CD4-positive, alpha-beta T cell treated with Interleukin-12 subunit alpha and Interleukin-12 subunit beta, for 1 hour (primary cell): ENCODE results near the gene CA10.

Experiments used
- DNase-seq: peaks from one replicate; pipeline ENCODE4 v3.0.0-alpha.2; 2020

Gene CA10

DNA sequence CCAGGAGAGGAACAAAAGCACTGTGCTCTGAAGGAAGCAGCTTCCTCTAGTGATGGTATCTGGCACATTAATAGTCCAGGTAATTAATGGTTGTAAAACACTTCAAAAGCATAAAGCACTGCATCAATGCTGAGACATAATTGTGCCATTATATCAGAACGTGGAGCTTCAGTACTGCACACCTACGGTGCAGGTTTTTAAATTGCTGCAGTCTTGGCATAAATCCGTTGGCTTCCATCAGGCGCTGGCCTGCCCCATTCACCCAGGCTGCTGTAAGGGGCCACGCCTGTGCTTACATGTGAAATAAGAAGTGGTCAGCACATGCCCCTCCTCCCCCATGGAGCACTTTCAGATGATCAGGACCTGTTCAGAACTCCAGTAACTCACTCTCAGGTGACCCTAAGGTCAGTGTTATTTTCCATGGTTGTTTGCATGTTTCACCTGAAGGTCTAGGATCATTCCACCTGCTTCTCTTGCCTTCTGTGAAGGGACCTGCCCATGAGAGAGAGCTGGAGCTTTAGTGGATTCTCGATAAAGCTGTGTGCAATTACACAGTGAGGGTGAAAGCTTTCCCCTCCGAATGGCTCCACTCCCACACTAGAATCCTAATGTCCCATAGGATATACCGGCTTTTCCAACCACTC, 345.3 kb downstream of the CA10 start:
- DNase-seq, result no peak

DNA sequence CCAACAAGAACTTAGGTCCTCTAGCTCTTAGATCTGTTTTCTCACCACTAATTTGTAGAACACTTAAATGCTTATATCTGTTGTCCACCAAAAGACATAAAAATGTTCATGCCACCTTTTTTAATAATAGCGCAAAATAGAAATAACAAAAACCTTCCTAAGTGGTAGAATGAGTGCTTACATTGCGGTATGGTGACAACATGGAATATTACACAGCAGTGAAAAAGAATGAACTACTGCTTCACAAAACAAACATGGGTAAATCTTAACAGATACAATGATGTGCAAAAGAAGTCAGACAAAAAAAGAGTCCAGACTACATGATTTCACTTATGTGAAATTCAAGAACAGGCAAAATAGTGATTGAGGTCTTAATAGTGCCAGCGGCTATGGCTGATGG, 351.1 kb downstream of the CA10 start:
- DNase-seq, result no peak

DNA sequence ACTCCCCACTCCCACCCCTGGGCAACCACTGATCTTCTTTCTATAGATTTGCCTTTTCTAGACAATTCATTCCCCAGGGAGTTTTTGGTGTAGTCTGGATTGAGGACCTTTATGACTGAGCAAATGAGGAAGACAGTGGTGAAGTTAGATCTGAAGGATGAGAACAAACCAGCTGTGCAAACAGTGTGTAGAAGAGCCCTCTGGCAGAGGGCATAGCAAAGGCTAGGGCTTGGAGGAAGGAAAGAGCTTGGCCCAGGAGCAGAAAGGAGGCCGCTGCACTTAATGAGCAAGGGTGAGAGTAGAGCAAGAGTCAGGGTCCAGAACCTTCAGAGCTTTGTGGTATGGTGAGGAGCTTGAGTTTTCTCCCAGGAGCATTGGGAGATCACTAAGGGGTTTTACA, 352.7 kb downstream of the CA10 start:
- DNase-seq, result no peak

DNA sequence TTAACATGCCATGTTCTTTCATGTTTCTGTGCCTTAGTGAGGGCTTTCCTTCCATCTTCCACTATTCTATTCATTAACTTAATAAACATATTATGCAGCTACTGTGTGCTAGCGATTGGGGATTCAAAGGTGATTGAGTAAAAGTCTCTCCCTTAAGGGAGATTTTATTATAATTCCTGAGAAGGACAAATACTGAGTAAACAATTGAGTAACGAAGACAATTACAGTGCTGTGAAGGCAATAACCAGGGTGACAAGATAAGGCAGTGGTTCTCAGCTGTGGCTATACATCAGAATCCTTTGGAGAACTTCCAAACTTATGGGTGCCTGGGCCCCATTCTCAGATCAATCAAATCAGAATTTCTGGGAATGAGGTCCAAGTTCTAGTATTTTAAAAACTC, 353.3 kb downstream of the CA10 start:
- no peak for DNase-seq

DNA sequence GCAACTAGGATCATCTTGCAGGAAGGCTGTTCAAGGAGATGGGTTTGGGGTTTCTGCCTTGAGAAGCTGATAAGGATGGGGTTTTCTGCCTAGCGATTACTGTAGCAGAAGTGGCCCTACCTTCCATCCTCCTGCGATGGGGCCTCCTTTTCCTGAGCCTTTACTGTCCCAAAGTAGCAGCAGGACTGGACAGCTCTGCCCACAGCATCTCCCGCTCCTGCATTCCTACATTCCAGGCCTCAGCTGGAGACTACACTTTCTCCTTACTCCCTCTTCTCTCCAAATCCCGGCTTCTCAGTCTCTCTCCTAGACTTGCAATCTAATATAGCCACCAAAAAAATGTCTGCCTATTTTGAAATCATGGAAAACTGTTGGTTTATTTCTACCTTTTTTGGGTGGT, 355.4 kb downstream of the CA10 start:
- no peak for DNase-seq

DNA sequence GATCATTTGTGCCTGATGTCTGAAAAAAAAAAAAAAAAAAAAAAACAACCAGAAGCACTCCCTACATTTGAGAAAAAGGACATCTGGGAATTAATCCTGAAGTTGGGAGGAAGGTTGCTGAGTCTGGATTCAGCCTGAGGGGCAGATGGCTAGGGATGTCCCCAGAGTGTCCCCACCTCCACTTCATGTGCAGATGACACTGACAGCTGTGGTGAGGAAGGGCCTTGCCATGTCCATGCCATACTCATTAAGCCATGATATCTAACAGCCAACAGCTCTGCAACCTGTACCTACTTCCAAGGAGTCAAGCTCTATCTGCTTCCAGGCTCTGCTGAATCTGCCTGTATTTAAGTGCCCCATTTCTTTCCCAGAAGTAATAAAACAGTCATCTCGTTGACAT, 356.0 kb downstream of the CA10 start:
- DNase-seq, result no peak

DNA sequence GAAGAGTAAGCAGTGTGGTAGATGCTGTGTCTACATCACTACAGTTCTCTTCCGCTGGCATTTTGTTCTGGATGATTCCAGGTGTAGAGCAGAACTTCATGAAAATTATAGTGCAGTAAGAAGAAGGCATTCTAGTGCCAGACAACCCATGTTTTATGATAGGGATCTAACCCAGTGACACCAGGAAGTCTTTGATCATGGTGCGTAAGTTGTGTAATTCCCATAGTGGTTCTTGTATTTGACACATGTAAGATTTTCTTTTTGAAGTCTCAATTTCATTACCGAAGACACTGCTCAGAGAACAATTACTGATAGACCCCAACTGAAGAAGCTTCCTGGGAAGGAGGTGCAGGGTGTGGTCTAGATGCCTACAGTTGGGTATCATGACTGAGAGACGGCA, 356.9 kb downstream of the CA10 start:
- DNase-seq, result no peak

DNA sequence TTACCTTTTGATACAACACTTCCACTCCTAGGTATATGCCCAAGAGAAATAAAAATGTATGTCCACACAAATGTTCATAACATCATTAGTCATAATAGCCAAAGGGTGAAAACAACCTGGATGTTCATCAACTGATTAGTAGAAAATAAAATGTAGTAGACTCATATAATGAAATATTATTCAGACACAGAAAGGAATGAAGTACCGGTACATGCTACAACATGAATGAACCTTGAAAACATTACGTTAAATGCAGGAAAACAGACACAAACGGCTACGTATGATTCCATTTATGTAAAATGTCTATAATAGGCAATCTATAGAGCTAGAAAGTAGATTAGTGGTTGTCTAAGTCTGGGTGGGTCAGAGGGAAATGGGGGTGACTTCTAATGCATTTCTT, 358.5 kb downstream of the CA10 start:
- DNase-seq, result no peak

DNA sequence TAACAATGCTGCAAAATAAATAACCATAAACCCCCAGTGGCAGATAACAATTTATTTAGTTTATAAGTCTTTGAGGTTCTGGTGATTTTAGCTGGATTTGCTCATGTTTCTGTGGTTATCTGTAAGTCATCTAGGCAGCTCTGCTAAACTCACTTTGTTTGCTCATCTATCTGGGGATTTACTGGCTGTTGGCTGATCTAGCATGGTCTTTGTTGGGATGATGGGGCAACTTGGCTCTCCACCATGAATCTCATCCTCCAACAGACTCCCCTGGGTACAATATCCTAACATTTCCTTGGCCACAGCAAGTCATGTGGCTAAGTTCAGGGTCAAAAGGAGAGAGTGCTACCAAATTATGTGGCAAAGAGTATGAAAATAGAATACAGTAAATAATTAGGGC, 359.3 kb downstream of the CA10 start:
- DNase-seq, result no peak

DNA sequence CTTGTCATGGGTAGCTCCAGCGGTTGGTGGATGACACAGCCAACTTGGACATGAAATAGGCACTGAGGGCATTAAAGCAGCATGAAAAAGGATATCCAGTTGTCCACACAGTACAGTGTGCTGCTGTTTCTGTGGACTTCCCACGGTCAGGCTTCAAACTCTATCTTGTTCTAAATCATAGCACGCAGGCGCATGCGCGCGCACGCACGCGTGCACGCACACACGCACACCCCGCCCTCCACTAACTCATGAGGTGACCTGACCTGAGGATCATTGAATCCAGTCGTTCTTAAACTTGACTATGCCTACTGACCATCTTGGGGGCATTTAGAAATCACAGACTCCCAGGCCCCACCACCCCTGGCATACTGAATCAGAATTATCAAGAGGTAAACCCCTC, 361.4 kb downstream of the CA10 start:
- no peak for DNase-seq

DNA sequence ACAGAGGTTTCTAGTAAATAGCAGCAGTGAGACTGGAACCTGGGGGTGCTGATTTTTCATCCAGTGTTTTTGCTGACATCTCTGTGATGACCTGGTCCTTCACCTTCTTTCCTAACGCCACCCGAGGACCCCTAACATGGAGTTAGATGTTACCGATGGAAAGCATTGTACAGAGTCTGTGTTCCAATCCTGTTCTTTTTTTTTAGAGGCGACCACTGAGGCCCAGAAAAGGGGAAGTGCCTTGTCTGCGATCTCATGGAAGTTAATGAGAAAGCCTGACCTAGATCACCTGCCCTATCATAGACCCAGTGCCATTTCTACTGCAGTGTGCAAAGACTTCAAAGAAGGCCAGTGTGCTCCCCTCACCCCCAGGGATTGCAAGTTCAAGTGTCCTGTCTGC, 362.5 kb downstream of the CA10 start:
- no peak for DNase-seq

DNA sequence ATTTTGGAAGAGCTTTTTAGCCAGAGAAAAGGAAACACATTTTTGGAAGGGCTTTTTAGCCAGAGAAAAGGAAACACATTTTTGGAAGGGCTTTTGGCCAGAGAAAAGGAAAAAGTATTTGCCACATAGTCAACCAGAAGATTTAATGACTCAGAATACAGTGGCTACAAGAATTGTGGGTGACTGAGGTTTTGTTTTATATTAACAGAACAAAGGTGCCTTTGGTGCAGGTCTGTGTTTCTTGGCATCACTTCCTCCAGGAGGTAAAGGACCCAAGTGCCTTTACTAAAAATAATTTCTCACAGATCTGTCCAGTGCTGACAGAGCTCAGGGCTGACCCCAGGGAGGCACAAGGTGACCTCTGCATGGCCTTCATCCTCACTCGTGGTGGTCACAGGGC, 363.1 kb downstream of the CA10 start:
- no peak for DNase-seq

DNA sequence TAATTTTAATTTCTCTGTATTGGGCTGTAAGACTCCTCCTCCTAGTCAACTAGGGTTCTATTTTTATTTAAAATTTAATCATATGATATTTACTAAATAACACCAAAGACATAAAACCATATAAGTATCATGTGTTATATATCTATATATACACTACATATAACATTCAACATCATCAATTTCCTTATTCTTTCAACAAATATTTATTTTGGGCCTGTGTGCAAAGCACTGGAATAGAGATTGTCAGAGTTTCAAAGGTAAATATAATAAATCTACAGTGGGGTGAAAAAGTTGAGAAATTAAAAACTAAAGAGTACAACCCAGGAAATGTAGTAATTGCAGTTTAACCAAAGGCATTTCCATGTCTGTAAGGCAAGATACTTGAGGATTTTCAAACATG, 364.0 kb downstream of the CA10 start:
- DNase-seq, result no peak

DNA sequence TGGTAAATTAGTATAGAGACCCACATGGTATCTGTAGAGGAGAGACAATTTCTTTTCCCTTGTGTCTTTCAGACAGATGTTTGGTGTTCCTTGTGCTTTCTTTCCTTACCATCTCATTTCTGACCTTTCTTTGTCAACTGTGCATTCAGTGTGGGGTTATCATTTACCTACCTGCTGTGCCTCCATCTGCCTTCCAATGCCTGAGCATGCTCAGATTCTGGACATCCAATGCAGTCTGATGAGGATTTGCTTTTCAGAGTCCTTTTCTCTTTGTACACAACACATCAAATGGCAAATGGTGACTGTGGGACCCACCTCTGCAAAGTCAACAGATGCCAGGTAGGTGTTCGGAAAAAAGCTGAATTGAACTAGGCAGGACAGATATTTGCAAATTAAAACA, 364.8 kb downstream of the CA10 start:
- no peak for DNase-seq

DNA sequence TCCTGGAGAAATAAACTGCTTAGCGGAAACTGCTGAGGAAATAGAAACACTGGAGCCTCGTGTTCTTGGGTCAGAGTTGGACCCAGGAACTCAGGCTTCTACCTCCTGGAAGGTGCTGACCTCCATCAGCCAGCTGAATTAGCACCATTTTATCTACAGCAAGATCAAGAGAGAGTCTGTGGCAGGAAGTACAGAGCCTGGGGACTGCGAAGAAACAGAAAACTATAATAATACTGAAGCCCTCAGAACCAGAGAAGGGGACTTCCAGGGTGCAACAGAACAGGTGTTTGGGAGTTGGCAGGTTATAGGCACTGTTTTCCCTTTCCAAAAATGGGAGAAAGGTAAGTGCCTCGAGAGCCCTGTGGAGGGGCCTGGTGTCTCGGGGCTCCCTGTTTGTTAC, 379.7 kb downstream of the CA10 start:
- DNase-seq, result peak; percentile 0

DNA sequence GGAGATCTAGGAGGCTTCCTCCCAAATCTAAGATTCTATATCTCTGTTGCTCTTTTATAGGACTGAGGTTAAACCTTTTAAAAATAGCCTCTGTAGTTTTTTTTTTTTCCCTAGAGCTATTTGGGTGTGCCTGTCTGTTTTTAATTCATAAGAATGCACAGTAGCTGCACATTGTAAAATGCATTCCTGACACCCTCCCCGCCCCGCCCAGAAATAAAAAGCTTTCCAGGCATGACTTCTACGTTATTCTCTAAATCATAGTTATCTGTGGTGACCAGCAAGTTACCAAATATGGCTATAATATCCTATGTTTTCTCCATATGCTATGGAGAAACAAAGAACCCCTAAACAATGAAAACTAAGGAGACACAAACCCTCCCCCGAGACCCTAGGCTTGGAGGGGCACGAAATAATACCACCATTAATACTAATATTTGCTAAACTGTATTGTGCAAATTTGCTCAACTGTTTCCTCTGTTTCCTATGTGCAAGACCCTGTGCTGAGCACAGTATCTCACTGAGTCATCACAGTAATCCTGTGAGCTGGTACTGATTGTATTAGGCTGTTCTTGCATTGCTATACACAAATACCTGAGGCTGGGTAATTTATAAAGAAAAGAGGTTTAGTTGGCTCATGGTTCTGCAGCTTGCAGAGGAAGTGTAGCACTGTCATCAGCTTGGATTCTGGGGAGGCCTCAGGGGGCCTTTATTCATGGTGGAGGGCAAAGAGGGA, 388.3 kb downstream of the CA10 start:
- DNase-seq, result no peak

DNA sequence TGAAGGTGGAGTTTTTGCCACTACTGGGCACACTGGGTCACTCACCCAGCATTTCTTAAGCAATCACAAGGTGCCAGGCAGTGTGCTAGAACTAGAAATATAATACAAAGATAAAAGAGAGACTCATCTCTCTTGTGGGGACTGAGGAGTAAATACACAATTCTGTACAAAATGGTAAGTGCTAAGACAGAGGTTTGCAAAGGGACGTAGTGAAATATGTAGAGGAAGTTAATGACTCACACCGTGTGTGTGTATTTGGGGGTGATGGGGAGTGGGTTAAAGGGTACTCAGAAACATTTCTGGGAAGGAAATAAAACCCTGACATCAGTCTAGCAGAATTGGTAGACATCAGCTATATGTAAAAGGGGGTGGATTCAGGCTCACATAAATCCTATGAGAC, 389.3 kb downstream of the CA10 start:
- no peak for DNase-seq

DNA sequence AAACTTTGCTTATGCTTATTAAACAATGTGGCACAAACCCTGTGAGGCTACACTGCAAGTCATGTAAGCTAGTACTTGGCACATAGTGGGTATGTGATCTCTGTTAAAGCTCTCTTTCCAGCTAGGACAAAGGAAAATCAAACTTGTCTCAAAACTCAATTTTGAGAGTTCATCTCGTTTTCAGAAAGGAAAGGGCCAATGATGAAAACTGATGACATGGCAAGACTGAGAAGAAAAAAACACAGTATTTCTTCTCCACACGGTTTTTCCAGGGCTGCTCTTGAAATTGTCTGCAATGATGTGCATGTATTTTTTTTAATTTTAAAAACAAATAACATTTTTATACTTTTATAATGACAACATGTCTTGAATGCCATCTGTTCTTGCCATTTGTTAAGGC, 389.8 kb downstream of the CA10 start:
- DNase-seq, result no peak

DNA sequence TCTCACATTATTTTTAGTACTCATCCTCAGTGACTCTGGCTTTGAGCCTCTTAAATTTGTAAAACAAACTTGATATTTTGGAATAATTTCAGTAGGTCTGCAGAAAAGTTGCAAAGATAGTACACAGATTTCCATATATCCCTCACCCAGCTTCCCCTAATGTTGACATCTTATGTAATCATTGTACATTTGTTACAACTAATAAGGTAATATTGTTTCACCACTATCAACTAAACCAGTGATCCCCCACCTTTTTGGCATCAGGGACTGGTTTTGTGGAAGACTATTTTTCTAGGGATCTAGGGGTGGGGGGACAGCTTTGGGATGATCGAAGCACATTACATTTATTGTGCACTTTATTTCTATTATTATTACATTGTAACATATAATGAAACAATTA, 391.2 kb downstream of the CA10 start:
- DNase-seq, result no peak

DNA sequence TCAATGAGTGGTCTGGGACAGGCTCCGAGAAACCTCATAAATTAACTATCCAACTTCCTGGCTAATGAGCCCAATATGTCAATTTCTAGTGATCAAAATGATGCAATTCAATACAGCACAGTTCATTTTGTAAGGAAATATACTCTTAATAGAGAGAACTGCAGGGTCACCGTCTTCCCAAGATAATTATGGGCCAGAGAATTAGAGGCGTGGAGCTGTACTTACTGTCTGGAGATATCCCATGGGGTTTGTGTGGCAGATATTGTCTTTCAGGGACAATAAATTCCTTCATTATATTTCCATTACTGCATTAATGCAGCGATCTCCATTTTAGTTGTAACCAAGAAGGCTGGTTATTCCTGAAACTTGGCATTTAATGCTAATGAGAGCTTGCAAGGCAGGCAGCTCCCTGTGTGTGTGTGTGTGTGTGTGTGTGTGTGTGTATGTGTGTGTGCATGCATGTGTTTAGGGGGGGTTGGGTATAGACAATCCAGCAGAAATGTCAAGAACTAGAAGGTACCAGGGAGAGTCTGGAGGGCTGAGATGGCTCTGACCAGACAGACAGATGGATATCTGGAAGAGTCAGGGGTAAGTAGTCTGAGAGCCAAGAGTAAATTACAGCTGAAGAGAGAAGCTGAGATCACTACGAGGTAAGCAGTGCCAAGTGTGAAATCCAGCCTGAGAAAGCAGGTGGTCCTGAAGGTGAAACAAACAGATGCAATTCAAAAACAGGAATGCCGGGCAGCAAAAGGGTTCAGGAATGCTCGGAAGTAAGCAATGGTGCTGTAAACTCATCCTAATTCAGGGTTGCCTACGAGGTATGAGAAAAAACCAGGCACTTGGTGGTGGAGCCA, 393.0 kb downstream of the CA10 start:
- DNase-seq, result no peak

DNA sequence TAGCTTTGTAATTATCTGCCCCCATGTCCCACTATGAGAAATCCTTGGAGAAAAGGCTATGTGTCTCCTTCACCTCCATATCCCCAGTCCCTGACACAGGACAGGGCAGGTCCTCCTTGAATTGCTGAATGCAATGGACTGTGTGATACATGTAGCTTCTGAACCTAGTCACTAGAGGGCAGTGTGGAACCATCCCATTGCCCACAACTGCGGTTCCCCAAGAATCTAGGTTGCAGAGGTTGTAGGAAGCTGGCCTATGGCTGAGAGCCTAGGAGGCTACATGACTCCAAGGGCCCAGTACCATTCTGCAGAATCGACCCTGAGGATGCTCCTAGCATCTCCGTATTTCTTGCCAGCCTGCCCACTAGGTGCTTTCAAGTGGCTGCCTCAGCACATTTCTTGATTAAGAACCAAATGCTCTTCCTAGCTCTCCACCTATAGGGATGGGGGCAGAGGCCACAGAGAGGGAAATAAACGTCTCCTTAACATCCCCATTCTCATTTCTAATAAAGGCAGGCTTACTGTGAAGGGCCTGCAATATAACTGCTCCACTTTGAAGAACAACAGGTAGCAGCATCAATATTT, 394.0 kb downstream of the CA10 start:
- peak; percentile 44 for DNase-seq

DNA sequence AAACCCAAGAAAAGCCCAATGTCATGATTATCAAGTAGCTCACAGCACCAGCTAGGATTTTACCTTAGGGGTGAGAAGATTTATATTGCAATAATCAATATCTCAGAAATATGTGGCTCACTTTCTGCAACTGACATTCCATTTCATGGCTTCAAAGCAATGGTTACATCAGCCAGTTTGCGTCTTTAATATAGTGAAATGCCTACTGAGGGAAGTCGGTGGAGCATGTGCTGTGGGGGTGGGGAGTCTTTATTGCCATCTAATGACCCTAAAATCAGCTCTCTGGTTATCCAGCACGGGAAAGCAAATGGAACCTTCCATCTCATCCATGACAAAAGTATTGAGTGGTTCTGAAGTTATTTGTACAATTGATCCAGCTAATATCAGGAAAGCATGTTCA, 395.5 kb downstream of the CA10 start:
- no peak for DNase-seq

DNA sequence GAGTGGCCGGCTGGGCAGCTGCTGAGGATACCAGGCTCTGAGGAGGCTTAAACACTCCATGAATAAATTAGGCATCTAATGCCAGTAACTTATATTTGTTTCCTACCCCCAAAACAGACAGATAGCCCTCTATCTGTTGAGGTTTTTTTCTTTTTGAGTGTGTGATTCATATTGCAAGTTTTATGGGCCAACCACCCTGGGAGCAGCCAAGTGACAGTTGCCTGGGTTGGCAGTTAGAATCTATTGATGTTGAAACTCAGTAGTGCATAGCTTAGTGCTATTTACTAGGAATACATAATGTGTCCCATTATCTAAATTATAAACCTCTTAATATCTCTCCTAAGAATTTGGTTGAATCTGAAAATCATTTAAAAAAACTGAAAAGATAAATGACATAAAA, 397.4 kb downstream of the CA10 start:
- DNase-seq, result no peak

DNA sequence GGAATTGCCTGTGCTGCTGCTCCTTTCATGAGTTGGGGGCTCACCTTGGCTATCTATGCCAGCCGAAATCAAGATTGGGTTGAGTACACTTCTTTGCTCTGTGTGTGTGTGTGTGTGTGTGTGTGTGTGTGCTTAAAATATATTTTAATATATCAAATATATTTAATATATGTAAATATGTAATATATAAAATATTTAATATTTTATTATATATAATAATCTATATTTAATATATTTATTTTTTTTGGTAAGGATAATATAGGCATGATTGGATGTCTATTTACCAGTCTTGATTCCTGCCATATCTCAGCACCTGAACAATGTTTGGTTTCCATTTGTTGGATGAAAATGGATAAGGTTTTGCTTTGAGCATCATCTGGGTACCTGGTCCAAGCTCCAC, 399.3 kb downstream of the CA10 start:
- DNase-seq, result no peak
